IMR-90 (cell line): ENCODE data around the gene ATP1B1. TPM values are rescaled to one million over a fixed set of nuclear protein-coding genes. Genes with fewer than 3 reads are reported as not detected.
A peak's percentile ranks its signal among the peaks of the same experiment; 100 is the strongest.

Experiments
- ATAC-seq: fragments of 200-7000 bp; cut with Tn5 transposase; 2 replicates; pipeline ENCODE4 v1.9.1; 2020; ENCODE audit warnings: low read depth, mild to moderate bottlenecking, moderate library complexity
- BruUV-seq: library from RNA; stranded (reverse); fragments of 400-500 nt; replicated peaks from 2 replicates; lab custom pipeline; 2021; lab: Mats Ljungman, UMichigan
- CTCF ChIA-PET: fragments of 300-600 bp; formaldehyde crosslinking; extraction: SDS; loops from one replicate; lab custom pipeline; 2021; ENCODE audit warnings: antibody characterized with exemption; lab: Yijun Ruan, JAX
- POLR2A ChIA-PET: fragments of 300-600 bp; sonication (Branson Sonifier 250); formaldehyde crosslinking; loops from one replicate; lab custom pipeline; 2022; ENCODE audit warnings: antibody characterized with exemption; ENCODE audit not compliant: unreplicated experiment; lab: Charles Lee
- DNase-seq: peaks from one replicate; pipeline ENCODE4 v3.0.0; 2013
- H2AFZ ChIP-seq: replicated peaks from 2 replicates; pipeline ENCODE3; 2013; ENCODE audit warnings: low read length, mild to moderate bottlenecking; ENCODE audit not compliant: poor library complexity
- H2AK5ac ChIP-seq: 2 replicates; pipeline ENCODE4 v1.6.1; 2013; ENCODE audit warnings: low read depth, low read length, inconsistent platforms
- H2AK9ac ChIP-seq: replicated peaks from 2 replicates; pipeline ENCODE3; 2013; ENCODE audit warnings: mild to moderate bottlenecking, low read depth, low read length, moderate library complexity; ENCODE audit not compliant: poor library complexity
- H2BK120ac ChIP-seq: 2 replicates; pipeline ENCODE4 v1.6.1; 2013; ENCODE audit warnings: low read depth, low read length, inconsistent platforms
- H2BK15ac ChIP-seq: 3 replicates; pipeline ENCODE4 v1.6.1; 2013; ENCODE audit warnings: low read depth, low read length, inconsistent platforms
- H2BK20ac ChIP-seq: 2 replicates; pipeline ENCODE4 v1.6.1; 2013; ENCODE audit warnings: low read depth, mild to moderate bottlenecking, inconsistent platforms, low read length, moderate library complexity
- H2BK5ac ChIP-seq: 2 replicates; pipeline ENCODE4 v1.6.1; 2013; ENCODE audit warnings: mild to moderate bottlenecking, low read depth, low read length, inconsistent platforms; ENCODE audit not compliant: poor library complexity, severe bottlenecking
- H3K14ac ChIP-seq: replicated peaks from 2 replicates; pipeline ENCODE4 v1.6.1; 2013; ENCODE audit warnings: low read depth, low read length, inconsistent platforms
- H3K18ac ChIP-seq: 2 replicates; pipeline ENCODE4 v1.6.1; 2013; ENCODE audit warnings: low read depth, low read length, control low read depth
- H3K23ac ChIP-seq: 2 replicates; pipeline ENCODE4 v1.6.1; 2013; ENCODE audit warnings: low read depth, low read length, inconsistent platforms
- H3K27ac ChIP-seq: 2 replicates; pipeline ENCODE4 v1.5.1; 2013; ENCODE audit warnings: mild to moderate bottlenecking, control low read depth, low read length; ENCODE audit not compliant: insufficient read depth
- H3K27me3 ChIP-seq: 2 replicates; pipeline ENCODE4 v1.6.1; 2013; ENCODE audit warnings: low read length; ENCODE audit not compliant: control insufficient read depth, insufficient read depth
- H3K36me3 ChIP-seq: 2 replicates; pipeline ENCODE4 v1.6.1; 2013; ENCODE audit warnings: low read length, mixed read lengths; ENCODE audit not compliant: control insufficient read depth, insufficient read depth
- H3K4ac ChIP-seq: 2 replicates; pipeline ENCODE4 v1.6.1; 2013; ENCODE audit warnings: low read depth, low read length, inconsistent platforms
- H3K4me1 ChIP-seq: 2 replicates; pipeline ENCODE4 v1.6.1; 2013; ENCODE audit warnings: low read length, mixed read lengths; ENCODE audit not compliant: control insufficient read depth, insufficient read depth
- H3K4me2 ChIP-seq: 2 replicates; pipeline ENCODE4 v1.6.1; 2013; ENCODE audit warnings: low read depth, mild to moderate bottlenecking, control low read depth, low read length, moderate library complexity
- H3K4me3 ChIP-seq: 2 replicates; pipeline ENCODE4 v1.5.1; 2013; ENCODE audit warnings: low read depth, mild to moderate bottlenecking, control low read depth, low read length, moderate library complexity; ENCODE audit not compliant: insufficient read depth
- H3K56ac ChIP-seq: 2 replicates; pipeline ENCODE4 v1.6.1; 2013; ENCODE audit warnings: low read length, inconsistent platforms; ENCODE audit not compliant: insufficient read depth; ENCODE audit errors: extremely low read depth
- H3K79me1 ChIP-seq, 2 experiments: 2 replicates each; pipeline ENCODE4 v1.6.1; 2013; ENCODE audit warnings: low read length in 2 of 2, inconsistent platforms in 1 of 2, low read depth in 1 of 2
- H3K9ac ChIP-seq: 2 replicates; pipeline ENCODE4 v1.6.1; 2013; ENCODE audit warnings: low read depth, low read length, control low read depth
- H3K9me1 ChIP-seq: 2 replicates; pipeline ENCODE4 v1.6.1; 2013; ENCODE audit warnings: low read length, inconsistent platforms; ENCODE audit not compliant: insufficient read depth
- H3K9me3 ChIP-seq: 2 replicates; pipeline ENCODE4 v1.6.1; 2013; ENCODE audit warnings: low read length; ENCODE audit not compliant: control insufficient read depth, insufficient read depth
- H4K20me1 ChIP-seq: 2 replicates; pipeline ENCODE4 v1.6.1; 2013; ENCODE audit warnings: low read length, inconsistent platforms; ENCODE audit not compliant: insufficient read depth
- H4K5ac ChIP-seq: 2 replicates; pipeline ENCODE4 v1.6.1; 2013; ENCODE audit warnings: mild to moderate bottlenecking, low read depth, low read length, control low read depth
- H4K8ac ChIP-seq, 2 experiments: 2 replicates each; pipeline ENCODE4 v1.6.1; 2013; ENCODE audit warnings: low read depth in 2 of 2, low read length in 2 of 2, control low read depth in 1 of 2, inconsistent platforms in 1 of 2
- H4K91ac ChIP-seq: 2 replicates; pipeline ENCODE4 v1.6.1; 2013; ENCODE audit warnings: low read depth, low read length, inconsistent platforms; ENCODE audit not compliant: insufficient read depth
- CEBPB ChIP-seq: IDR thresholded peaks from 2 replicates; pipeline ENCODE4 v1.6.1; 2012; ENCODE audit warnings: low read depth, low read length, improper control_type of control experiment
- CTCF ChIP-seq: conservative IDR thresholded peaks from 2 replicates; pipeline ENCODE4 v1.5.1; 2012; ENCODE audit warnings: mild to moderate bottlenecking, low read depth, low read length, improper control_type of control experiment
- RAD21 ChIP-seq: IDR thresholded peaks from 2 replicates; pipeline ENCODE4 v1.6.1; 2012; ENCODE audit warnings: low read length, improper control_type of control experiment
- RCOR1 ChIP-seq: IDR thresholded peaks from 2 replicates; pipeline ENCODE4 v1.6.1; 2012; ENCODE audit warnings: mild to moderate bottlenecking, low read length, improper control_type of control experiment; ENCODE audit not compliant: insufficient replicate concordance
- WGBS, 2 experiments: methylation state at CpG; one replicate each; pipeline versions ENCODE4 v1.1.5 to v1.1.7; 2013; ENCODE audit warnings: missing lambda C conversion rate in 2 of 2; ENCODE audit not compliant: insufficient read length in 1 of 2; ENCODE audit errors: extremely low coverage in 2 of 2; 5-methylcytosine and 5-hydroxymethylcytosine counted together
- dilution Hi-C: fragments of 300-500 bp; cut with HindIII; formaldehyde crosslinking; loops from one replicate; pipeline ENCODE4 v1.14.3; 2018; ENCODE audit warnings: low sequenced_read_pairs; ENCODE audit not compliant: unreplicated experiment
- in situ Hi-C: fragments of 300-500 bp; cut with MboI; formaldehyde crosslinking; loops from 3 replicates; pipeline ENCODE4 v1.14.3; 2019; ENCODE audit warnings: low sequenced_read_pairs, inconsistent platforms, mixed read lengths
- intact Hi-C: fragments of 100-400 bp; cut with micrococcal nuclease; formaldehyde crosslinking; loops from 2 replicates; pipeline ENCODE4 v1.10.0; 2022
- polyA plus RNA-seq, 3 experiments: library from polyadenylated mRNA; depleted of rRNA; stranded (reverse); fragments of >200 nt; gene quantifications; 2 replicates each; pipeline ENCODE4 v1.2.3, GENCODE V29; 2012; ENCODE audit warnings: low replicate concordance in 1 of 3
- total RNA-seq: library from RNA; depleted of rRNA; stranded (reverse); fragments of >200 nt; gene quantifications from 2 replicates; pipeline ENCODE4 v1.2.3, GENCODE V29; 2012

The ATP1B1 gene
- total and polyA plus RNA-seq, 2 of the 4 experiments (the other 2 are of a cell fraction) = 14.5 to 22.1 TPM

GRCh38 chr1:169108863-169109560, 2.5 kb downstream of the ATP1B1 start:
- in situ Hi-C loops = loop anchor here (25.0 kb wide), 2 partner anchors 972 to 1603 kb away; partner anchors contain the start of gene GPR161
- H3K4me1 ChIP-seq = peaks cover 22% of the 10 kb centered on the region
- no peaks in the 10 kb centered on the region for H4K20me1 ChIP-seq
- peak overlapping the region; percentile 54 for H3K23ac ChIP-seq
- peak overlapping the region; percentile 63; the same call in 1 of the 2 replicates for H3K9ac ChIP-seq
- H2AFZ ChIP-seq = peak overlapping the region; percentile 46
- H3K9me3 ChIP-seq = no peaks in the 10 kb centered on the region
- H2BK15ac ChIP-seq = peak overlapping the region; percentile 42; the same call in 2 of the 3 replicates
- peaks cover 7% of the 10 kb centered on the region for H3K27me3 ChIP-seq
- CTCF ChIA-PET = no interaction called here
- no peak for ATAC-seq
- H4K8ac ChIP-seq = peak overlapping the region; percentile 17 to 68; a peak in 3 of 4 replicates
- TF ChIP-seq CTCF (peak; percentile 25; the same call in 1 of the 2 replicates), CEBPB (no peak), RCOR1 (no peak), RAD21 (peak; percentile 4; the same call in 1 of the 2 replicates)
- H3K9me1 ChIP-seq = peaks cover 9% of the 10 kb centered on the region; the same call in 1 of the 2 replicates
- intact Hi-C loops = loop anchor here (5.0 kb wide), 2 partner anchors 218 to 258 kb away; partner anchors contain the start of genes BLZF1 and NME7
- H2BK120ac ChIP-seq = peak overlapping the region; percentile 71
- H3K18ac ChIP-seq = peak overlapping the region; percentile 20; the same call in 1 of the 2 replicates
- peak overlapping the region; percentile 49 for H3K4ac ChIP-seq
- peak overlapping the region; percentile 23; the same call in 1 of the 2 replicates for H3K27ac ChIP-seq
- H3K4me2 ChIP-seq = peak overlapping the region; percentile 99
- peak overlapping the region; percentile 37; the same call in 1 of the 2 replicates for H2BK20ac ChIP-seq
- H3K56ac ChIP-seq = peak overlapping the region; percentile 38; the same call in 1 of the 2 replicates
- H4K5ac ChIP-seq = peak overlapping the region; percentile 65
- H3K79me1 ChIP-seq = peaks cover 19 to 55% of the 10 kb centered on the region in 2 experiments
- peak overlapping the region; percentile 77 for H2BK5ac ChIP-seq
- POLR2A ChIA-PET = interaction anchor here (0.5 kb wide), 1 partner anchor 410 kb away, joined by 3 read pairs; no protein-coding TSS in a partner anchor
- no TSS peak for BruUV-seq
- H2AK9ac ChIP-seq = peak overlapping the region; percentile 47
- H2AK5ac ChIP-seq = peak overlapping the region; percentile 47; the same call in 1 of the 2 replicates
- no peak overlapping the region for H3K4me3 ChIP-seq
- peak overlapping the region; percentile 56 for H3K14ac ChIP-seq
- dilution Hi-C loops = no loop called here
- H3K36me3 ChIP-seq = peaks cover 4% of the 10 kb centered on the region; the same call in 1 of the 2 replicates
- peak overlapping the region; percentile 37 for H4K91ac ChIP-seq
- peak; percentile 35 for DNase-seq
- 83% methylated on average over 1 of the region's 10 CpGs; no CpG with 5 or more reads in 1 of the 2 experiments for WGBS, 2 experiments
